Gastroesophageal sphincter (tissue), 4 donors: ENCODE results near the gene FIGNL2. TPM values are rescaled to one million over a fixed set of nuclear protein-coding genes. Genes with fewer than 3 reads are reported as not detected.
A peak's percentile ranks its signal among the peaks of the same experiment; 100 is the strongest.

Experiments used
- ATAC-seq: fragments of 150-250 bp; one replicate; pipeline ENCODE4 v1.9.1; 2016; ENCODE audit warnings: mild to moderate bottlenecking, moderate library complexity
- H3K27ac ChIP-seq, 4 donors: fragments of 200-600 bp; sonication (generic) in 3 of 4; 1 replicate in 3 of 4; 2 replicates in 1 of 4; pipeline ENCODE4 v1.5.1; 2016 to 2019
- H3K27me3 ChIP-seq: fragments of 200-600 bp; sonication (generic); one replicate; pipeline ENCODE4 v1.5.1; 2019
- H3K36me3 ChIP-seq, 2 donors: fragments of 200-600 bp; sonication (generic); one replicate each; pipeline ENCODE4 v1.5.1; 2019; ENCODE audit warnings: control low read depth in 1 of 2
- H3K4me1 ChIP-seq, 3 donors: fragments of 200-600 bp; sonication (generic); 1 replicate in 2 of 3; 2 replicates in 1 of 3; pipeline ENCODE4 v1.5.1; 2016 to 2019; ENCODE audit warnings: control low read depth in 2 of 3
- H3K4me3 ChIP-seq, 2 donors: fragments of 200-600 bp; sonication (generic); one replicate each; pipeline ENCODE4 v1.5.1; 2019; ENCODE audit warnings: mild to moderate bottlenecking in 1 of 2, moderate library complexity in 1 of 2
- H3K9me3 ChIP-seq, 3 donors: fragments of 200-600 bp; sonication (generic); one replicate each; pipeline ENCODE4 v1.5.1; 2017 to 2019; ENCODE audit warnings: control low read depth in 2 of 3
- EP300 ChIP-seq: sonication (generic); formaldehyde crosslinking; IDR thresholded peaks from one replicate; pipeline ENCODE4 v1.6.1; 2017; ENCODE audit warnings: antibody characterized with exemption, mild to moderate bottlenecking
- POLR2A ChIP-seq, 2 donors: fragments of 450-650 bp; IDR thresholded peaks; one replicate each; pipeline ENCODE4 v1.6.1; 2017; ENCODE audit warnings: antibody characterized with exemption in 2 of 2, mild to moderate bottlenecking in 2 of 2, moderate library complexity in 1 of 2
- POLR2AphosphoS5 ChIP-seq: sonication (generic); formaldehyde crosslinking; IDR thresholded peaks from one replicate; pipeline ENCODE4 v1.6.1; 2017; ENCODE audit warnings: antibody characterized with exemption
- WGBS, 2 donors: methylation state at CpG; one replicate each; pipeline ENCODE4 v1.1.5; 2018; ENCODE audit warnings: low coverage in 1 of 2; 5-methylcytosine and 5-hydroxymethylcytosine counted together
- total RNA-seq, 4 donors: library from RNA; depleted of rRNA; stranded (reverse); fragments of >200 nt; gene quantifications; one replicate each; pipeline ENCODE4 v1.1.0, GENCODE V29; 2016
- TF ChIP-seq, protein P1 (sequence below), 4 experiments: fragments of 200-600 bp in 2 of 4; fragments of 450-650 bp in 2 of 4; sonication (generic) in 1 of 4; IDR thresholded peaks; one replicate each; pipeline ENCODE4 v1.5.1; 2017 to 2019; ENCODE audit warnings: antibody characterized with exemption in 4 of 4, mild to moderate bottlenecking in 2 of 4, moderate library complexity in 2 of 4

FIGNL2 gene
- total RNA-seq, 4 donors from 2014 or later, result 0.13 to 0.35 (median 0.16) TPM; not detected in 1

DNA sequence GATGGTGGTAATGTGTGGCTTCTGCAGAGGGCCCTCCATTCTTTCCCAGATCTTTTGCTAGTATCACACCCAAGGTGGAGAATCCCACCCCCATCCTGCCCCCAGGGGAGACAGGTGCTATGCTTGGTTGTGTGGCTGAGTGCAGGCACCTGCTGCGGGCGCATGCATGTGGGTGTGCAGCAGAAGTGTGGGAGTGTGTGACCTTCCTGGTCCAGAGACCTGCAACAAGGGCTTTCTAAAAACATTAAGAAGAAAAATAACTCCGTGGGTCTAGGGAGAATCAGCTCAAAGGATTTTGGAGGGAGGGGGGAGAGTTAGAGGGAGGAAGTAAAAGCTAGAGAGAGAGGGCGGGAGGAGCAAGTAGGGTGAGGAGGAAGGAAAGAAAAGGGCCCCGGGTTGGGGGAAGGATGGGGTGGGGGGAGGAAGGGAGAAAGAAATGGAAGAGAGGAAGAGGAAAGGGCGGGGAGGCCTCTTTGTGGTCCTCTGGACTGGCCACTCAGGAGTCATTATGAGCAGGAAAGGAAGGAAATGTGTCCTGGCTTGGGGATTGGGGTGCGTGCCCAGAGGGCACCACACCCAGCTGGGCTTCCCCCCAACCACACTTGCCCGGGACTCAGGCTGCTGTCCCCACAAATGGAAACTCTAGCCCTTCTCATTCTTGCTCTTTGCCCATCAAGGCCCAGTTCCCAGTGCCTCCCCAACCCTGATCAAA, 3.1 kb upstream of the FIGNL2 start:
- no peak overlapping the region for H3K4me3 ChIP-seq
- peaks cover 0 to 61% (median 19%) of the 10 kb centered on the region in 3 donors for H3K4me1 ChIP-seq
- H3K36me3 ChIP-seq, result no peaks in the 10 kb centered on the region
- TF ChIP-seq, protein P1, sequence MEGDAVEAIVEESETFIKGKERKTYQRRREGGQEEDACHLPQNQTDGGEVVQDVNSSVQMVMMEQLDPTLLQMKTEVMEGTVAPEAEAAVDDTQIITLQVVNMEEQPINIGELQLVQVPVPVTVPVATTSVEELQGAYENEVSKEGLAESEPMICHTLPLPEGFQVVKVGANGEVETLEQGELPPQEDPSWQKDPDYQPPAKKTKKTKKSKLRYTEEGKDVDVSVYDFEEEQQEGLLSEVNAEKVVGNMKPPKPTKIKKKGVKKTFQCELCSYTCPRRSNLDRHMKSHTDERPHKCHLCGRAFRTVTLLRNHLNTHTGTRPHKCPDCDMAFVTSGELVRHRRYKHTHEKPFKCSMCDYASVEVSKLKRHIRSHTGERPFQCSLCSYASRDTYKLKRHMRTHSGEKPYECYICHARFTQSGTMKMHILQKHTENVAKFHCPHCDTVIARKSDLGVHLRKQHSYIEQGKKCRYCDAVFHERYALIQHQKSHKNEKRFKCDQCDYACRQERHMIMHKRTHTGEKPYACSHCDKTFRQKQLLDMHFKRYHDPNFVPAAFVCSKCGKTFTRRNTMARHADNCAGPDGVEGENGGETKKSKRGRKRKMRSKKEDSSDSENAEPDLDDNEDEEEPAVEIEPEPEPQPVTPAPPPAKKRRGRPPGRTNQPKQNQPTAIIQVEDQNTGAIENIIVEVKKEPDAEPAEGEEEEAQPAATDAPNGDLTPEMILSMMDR (IDR thresholded peaks at IDR 0.05), result no peak
- TF ChIP-seq EP300 (no peak), POLR2AphosphoS5 (no peak), POLR2A (IDR thresholded peaks at IDR 0.05) (no peak)
- peaks cover 44% of the 10 kb centered on the region for H3K27me3 ChIP-seq
- H3K27ac ChIP-seq, result peak overlapping the region in 1 of 4 donors; percentile 43
- 51 to 55% methylated on average over 4 to 6 of the region's 8 CpGs for WGBS, 2 donors
- ATAC-seq, result no peak
- no peaks in the 10 kb centered on the region for H3K9me3 ChIP-seq

GRCh38 chr12:51850965-51851299, 2.4 kb upstream of the FIGNL2 start:
- no peak for TF ChIP-seq POLR2AphosphoS5
- TF ChIP-seq EP300, result no peak
- TF ChIP-seq, protein P1 (IDR thresholded peaks at IDR 0.05), result no peak
- no peak for TF ChIP-seq POLR2A (IDR thresholded peaks at IDR 0.05)
- Histone ChIP-seq H3K9me3 (no peaks in the 10 kb centered on the region), H3K4me1 (peaks cover 0 to 62% (median 19%) of the 10 kb centered on the region in 3 donors), H3K4me3 (no peak overlapping the region), H3K27me3 (peaks cover 48% of the 10 kb centered on the region), H3K36me3 (no peaks in the 10 kb centered on the region), H3K27ac (peak overlapping the region in 1 of 4 donors; percentile 43)
- ATAC-seq, result no peak
- no CpG with 5 or more reads among the region's 4 CpGs for WGBS, 2 donors

DNA sequence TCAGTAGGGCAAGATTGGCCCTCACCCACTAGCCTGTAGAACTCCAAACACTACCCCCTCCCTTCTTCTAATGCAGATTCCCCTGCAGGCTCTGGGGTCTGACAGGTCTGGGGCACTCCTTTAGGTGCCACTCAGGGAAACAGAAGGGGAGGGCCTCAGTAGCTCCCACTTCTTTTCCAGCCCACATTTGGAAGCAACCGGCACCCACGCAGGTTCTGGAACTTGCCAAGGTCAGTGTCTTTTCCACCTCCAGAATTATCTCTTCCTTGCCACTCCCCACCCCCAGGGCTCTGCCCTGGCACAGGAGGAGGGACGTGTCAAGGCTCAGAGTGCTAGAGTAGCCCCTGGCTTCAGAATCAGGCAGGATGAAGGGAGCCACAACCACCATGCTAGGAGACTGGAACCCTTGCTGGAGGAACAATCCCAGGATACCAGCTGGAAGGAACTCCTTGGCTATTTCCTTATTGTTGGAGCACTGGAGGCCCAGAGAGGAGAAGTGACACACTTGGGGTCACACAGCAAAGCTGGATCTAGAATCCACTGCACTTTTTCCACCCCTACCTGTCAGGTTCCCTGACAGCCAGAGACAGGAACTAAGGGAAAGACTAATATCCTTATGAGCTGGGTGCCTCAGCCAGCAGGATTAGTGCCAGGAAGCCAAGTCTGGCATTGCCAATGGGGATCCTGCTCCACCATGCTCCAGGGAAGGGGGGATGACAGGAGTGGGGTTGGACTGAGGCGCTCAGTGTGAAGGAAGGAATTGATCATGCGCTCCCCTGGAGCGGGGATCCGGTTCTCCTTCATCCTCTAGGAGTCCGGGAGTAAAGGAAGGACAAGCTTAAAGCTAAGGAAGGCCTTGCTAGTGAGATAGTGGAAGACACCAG, 1.8 kb upstream of the FIGNL2 start:
- Histone ChIP-seq H3K36me3 (no peaks in the 10 kb centered on the region), H3K27ac (peak overlapping the region in 2 of 4 donors; percentile 26 to 78), H3K4me1 (peaks cover 0 to 57% (median 16%) of the 10 kb centered on the region in 3 donors), H3K4me3 (no peak overlapping the region), H3K27me3 (peaks cover 54% of the 10 kb centered on the region), H3K9me3 (no peaks in the 10 kb centered on the region)
- no peak for ATAC-seq
- TF ChIP-seq, protein P1 (IDR thresholded peaks at IDR 0.05), result no peak
- TF ChIP-seq EP300 (no peak), POLR2AphosphoS5 (no peak), POLR2A (IDR thresholded peaks at IDR 0.05) (no peak)
- 93% methylated on average over 5 of the region's 8 CpGs; no CpG with 5 or more reads in 1 of the 2 donors for WGBS, 2 donors

DNA sequence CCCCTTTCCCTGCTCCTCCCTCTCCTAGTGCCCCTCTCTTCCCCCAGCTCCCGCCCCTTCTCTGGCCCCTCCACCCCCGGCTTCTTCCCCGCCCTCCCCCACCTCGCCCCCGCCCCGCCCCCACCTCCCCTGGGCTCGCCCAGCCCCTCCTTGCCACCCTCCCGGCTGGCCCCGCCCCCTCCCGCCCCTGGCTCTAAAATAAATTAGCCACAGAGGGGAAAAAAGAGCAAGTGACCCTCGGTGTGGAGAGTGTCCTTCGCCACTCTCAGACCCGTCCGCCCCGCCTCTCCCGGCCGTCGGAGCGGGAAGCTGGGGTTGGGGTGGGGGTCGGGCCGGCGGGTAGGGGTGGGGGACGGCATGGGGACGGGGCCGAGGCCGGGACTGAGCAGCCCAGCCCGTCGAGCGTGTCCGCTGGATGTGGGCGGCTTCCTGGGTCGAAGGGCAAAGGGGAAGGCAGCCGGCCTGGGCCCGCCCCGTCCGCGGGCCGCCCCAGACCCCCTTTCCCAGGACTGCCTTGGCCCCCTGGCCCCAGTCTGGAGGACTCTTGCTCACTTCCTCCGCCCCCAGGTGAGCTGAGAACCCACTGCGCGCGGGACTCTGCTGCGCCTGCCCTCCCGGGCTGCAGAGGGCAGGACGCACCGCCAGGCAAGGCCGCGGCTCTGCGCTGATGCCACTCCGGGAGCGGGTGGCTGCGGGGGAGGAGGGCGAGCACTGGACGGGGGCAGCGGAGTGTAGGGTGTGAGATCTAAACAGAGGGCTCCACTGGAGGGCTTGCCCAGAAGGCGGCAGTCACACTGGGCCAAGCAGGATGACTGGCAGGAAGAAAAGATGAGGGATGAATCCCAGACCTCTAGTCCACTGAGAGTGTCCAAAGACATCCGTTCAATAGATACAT, 570 bp upstream of the FIGNL2 start:
- WGBS, 2 donors, result no CpG with 5 or more reads among the region's 57 CpGs
- peak; percentile 32 for ATAC-seq
- no peak for TF ChIP-seq EP300
- TF ChIP-seq, protein P1 (IDR thresholded peaks at IDR 0.05), result no peak
- TF ChIP-seq POLR2A (IDR thresholded peaks at IDR 0.05), result no peak
- no peak for TF ChIP-seq POLR2AphosphoS5
- Histone ChIP-seq H3K9me3 (no peaks in the 10 kb centered on the region), H3K4me3 (peak overlapping the region; percentile 34 to 57), H3K4me1 (peaks cover 0 to 55% (median 16%) of the 10 kb centered on the region in 3 donors), H3K36me3 (no peaks in the 10 kb centered on the region), H3K27ac (peak overlapping the region in 3 of 4 donors; percentile 51 to 78 (median 75)), H3K27me3 (peaks cover 61% of the 10 kb centered on the region)
